ENCODE results near the gene MYH11.

- TF ChIP-seq ZNF121 (CRISPR knock-in tag; IDR thresholded peaks at IDR 0.05): no peak
- TF ChIP-seq POLR2AphosphoS5 (IDR thresholded peaks at IDR 0.05; ENCODE audit: low read depth, low read length): no peak
Observed at GRCh38 chr16:15876503-15876902, 19.7 kb upstream of the MYH11 start.

All from HepG2 (cell line).